ENCODE measurements around the gene EML6. TPM values are rescaled to one million over a fixed set of nuclear protein-coding genes. Genes with fewer than 3 reads are reported as not detected.
A peak's percentile ranks its signal among the peaks of the same experiment; 100 is the strongest.

EML6 gene
- total and polyA plus RNA-seq, 4 donors: 0.94 to 5.1 (median 2.0) TPM

GRCh38 chr2:55010149-55010591, 286.7 kb downstream of the EML6 start:
- peak; percentile 23 to 65 (median 58) for DNase-seq
- Histone ChIP-seq H3K9me3 (ENCODE audit: control insufficient read depth in 4 of 4, insufficient read depth in 3 of 4, low read length in 3 of 4) (no peaks in the 10 kb centered on the region), H3K27ac (ENCODE audit: low read depth in 1 of 2, low read length in 1 of 2) (peak overlapping the region in 1 of 2 donors; percentile 70), H3K9ac (ENCODE audit: insufficient read depth in 1 of 2, low read length in 2 of 2) (peak overlapping the region in 1 of 2 donors; percentile 38), H3K4me3 (no peak overlapping the region), H3K4me1 (ENCODE audit: control insufficient read depth in 5 of 5, insufficient read depth in 5 of 5, low read length in 5 of 5) (peaks cover 1 to 60% (median 16%) of the 10 kb centered on the region in 5 donors), H3K36me3 (ENCODE audit: control insufficient read depth in 4 of 4, insufficient read depth in 4 of 4, low read length in 4 of 4) (no peaks in the 10 kb centered on the region), H3K27me3 (ENCODE audit: control insufficient read depth in 3 of 3, insufficient read depth in 3 of 3, low read length in 2 of 3) (no peaks in the 10 kb centered on the region)
- peak; percentile 80 for ATAC-seq (ENCODE audit: insufficient read depth, low FRiP score)
- 2% methylated on average over 5 of the region's 5 CpGs for WGBS, 2 donors
- TF ChIP-seq CTCF (IDR thresholded peaks at IDR 0.05; ENCODE audit: control extremely low read depth, extremely low read depth): no peak

- H3K9ac ChIP-seq (ENCODE audit: insufficient read depth in 1 of 2, low read length in 2 of 2): no peak overlapping the region
- H3K27me3 ChIP-seq (ENCODE audit: control insufficient read depth in 3 of 3, insufficient read depth in 3 of 3, low read length in 2 of 3): no peaks in the 10 kb centered on the region
- ATAC-seq (ENCODE audit: insufficient read depth, low FRiP score): no peak
- DNase-seq: peak in 2 of 3 donors; percentile 26 to 31
- H3K27ac ChIP-seq (ENCODE audit: low read depth in 1 of 2, low read length in 1 of 2): no peak overlapping the region
- peaks cover 1 to 59% (median 16%) of the 10 kb centered on the region in 5 donors for H3K4me1 ChIP-seq (ENCODE audit: control insufficient read depth in 5 of 5, insufficient read depth in 5 of 5, low read length in 5 of 5)
- no peak for TF ChIP-seq CTCF (IDR thresholded peaks at IDR 0.05; ENCODE audit: control extremely low read depth, extremely low read depth)
- H3K36me3 ChIP-seq (ENCODE audit: control insufficient read depth in 4 of 4, insufficient read depth in 4 of 4, low read length in 4 of 4): no peaks in the 10 kb centered on the region
- WGBS, 2 donors: 64 to 75% methylated on average over 2 of the region's 2 CpGs
- H3K4me3 ChIP-seq: no peak overlapping the region
- H3K9me3 ChIP-seq (ENCODE audit: control insufficient read depth in 4 of 4, insufficient read depth in 3 of 4, low read length in 3 of 4): no peaks in the 10 kb centered on the region
Observed at GRCh38 chr2:55010915-55011314, 287.5 kb downstream of the EML6 start.

- peak in 2 of 3 donors; percentile 50 to 58 for DNase-seq
- Histone ChIP-seq H3K9me3 (ENCODE audit: control insufficient read depth in 4 of 4, insufficient read depth in 3 of 4, low read length in 3 of 4) (no peaks in the 10 kb centered on the region), H3K9ac (ENCODE audit: insufficient read depth in 1 of 2, low read length in 2 of 2) (peak overlapping the region; percentile 2 to 27), H3K27ac (ENCODE audit: low read depth in 1 of 2, low read length in 1 of 2) (no peak overlapping the region), H3K36me3 (ENCODE audit: control insufficient read depth in 4 of 4, insufficient read depth in 4 of 4, low read length in 4 of 4) (no peaks in the 10 kb centered on the region), H3K27me3 (ENCODE audit: control insufficient read depth in 3 of 3, insufficient read depth in 3 of 3, low read length in 2 of 3) (no peaks in the 10 kb centered on the region), H3K4me3 (no peak overlapping the region), H3K4me1 (ENCODE audit: control insufficient read depth in 5 of 5, insufficient read depth in 5 of 5, low read length in 5 of 5) (peaks cover 1 to 49% (median 16%) of the 10 kb centered on the region in 5 donors)
- no peak for ATAC-seq (ENCODE audit: insufficient read depth, low FRiP score)
- TF ChIP-seq CTCF (IDR thresholded peaks at IDR 0.05; ENCODE audit: control extremely low read depth, extremely low read depth): no peak
- WGBS, 2 donors: 30 to 46% methylated on average over 6 of the region's 6 CpGs
Observed at GRCh38 chr2:55011831-55012671, 288.6 kb downstream of the EML6 start.
